Stimulated activated CD8-positive, alpha-beta memory T cell treated with anti-CD3 and anti-CD28 coated beads, Interleukin-15, amount 100 ng/mL, for 24 hours (primary cell): ENCODE results near the gene SSX2IP.
"Not testable (repeated sequence)": the region's sequence is repeated elsewhere in the genome, so short reads cannot be mapped to it uniquely, and the experiment has no call there.

ENCODE experiments used
- DNase-seq: peaks from one replicate; pipeline ENCODE4 v3.0.0-alpha.2; 2020; ENCODE audit warnings: low read depth

The SSX2IP gene

GRCh38 chr1:84690397-84691121 is at the start of gene SSX2IP:
Gene SSX2IP, minus strand, starts transcription at chr1:84690461. Its CDS starts 19,242 bp downstream, at chr1:84671219.
- peak; percentile 100 for DNase-seq

- DNase-seq = no peak
Measured at GRCh38 chr1:84738237-84738636, 48.0 kb upstream of the SSX2IP start.

GRCh38 chr1:84737590-84737989 is 47.3 kb upstream of the SSX2IP start:
- no peak for DNase-seq

- no peak for DNase-seq
Measured at GRCh38 chr1:84736944-84737343, 46.7 kb upstream of the SSX2IP start.

GRCh38 chr1:84736445-84736844 is 46.2 kb upstream of the SSX2IP start:
- DNase-seq = no peak

- DNase-seq = no peak
Measured at GRCh38 chr1:84735483-84735882, 45.2 kb upstream of the SSX2IP start.

GRCh38 chr1:84732520-84732919 is 42.3 kb upstream of the SSX2IP start:
- DNase-seq = no peak

- no peak for DNase-seq
Measured at GRCh38 chr1:84731519-84731918, 41.3 kb upstream of the SSX2IP start.

GRCh38 chr1:84727711-84728110 is 37.5 kb upstream of the SSX2IP start:
- not testable (repeated sequence) for DNase-seq

- no peak for DNase-seq
Measured at GRCh38 chr1:84726593-84727499, 36.6 kb upstream of the SSX2IP start.

- DNase-seq = peak; percentile 21
Measured at GRCh38 chr1:84724128-84724860, 34.0 kb upstream of the SSX2IP start.

- DNase-seq = no peak
Measured at GRCh38 chr1:84722794-84723193, 32.5 kb upstream of the SSX2IP start.

GRCh38 chr1:84721872-84722271 is 31.6 kb upstream of the SSX2IP start:
- not testable (repeated sequence) for DNase-seq

GRCh38 chr1:84721152-84721551 is 30.9 kb upstream of the SSX2IP start:
- no peak for DNase-seq

GRCh38 chr1:84720221-84720780 is 30.0 kb upstream of the SSX2IP start:
- no peak for DNase-seq

- no peak for DNase-seq
Measured at GRCh38 chr1:84719543-84720217, 29.4 kb upstream of the SSX2IP start.

GRCh38 chr1:84715342-84716019 is 25.2 kb upstream of the SSX2IP start:
- DNase-seq = no peak

- no peak for DNase-seq
Measured at GRCh38 chr1:84712276-84712874, 22.1 kb upstream of the SSX2IP start.

GRCh38 chr1:84711869-84712268 is 21.6 kb upstream of the SSX2IP start:
- no peak for DNase-seq

GRCh38 chr1:84711121-84711520 is 20.9 kb upstream of the SSX2IP start:
- DNase-seq = no peak

- DNase-seq = no peak
Measured at GRCh38 chr1:84709131-84709530, 18.9 kb upstream of the SSX2IP start.
